CD8-positive, alpha-beta memory T cell (primary cell): ENCODE data around the gene MXI1. TPM values are rescaled to one million over a fixed set of nuclear protein-coding genes. Genes with fewer than 3 reads are reported as not detected.

ENCODE experiments used
- CTCF ChIA-PET: fragments of 350-600 bp; sonication (Branson Sonifier 250); formaldehyde crosslinking; loops from one replicate; lab custom pipeline; 2021; ENCODE audit warnings: antibody characterized with exemption; lab: Charles Lee
- POLR2A ChIA-PET: fragments of 350-600 bp; sonication (Branson Sonifier 250); formaldehyde crosslinking; loops from one replicate; lab custom pipeline; 2021; ENCODE audit warnings: antibody characterized with exemption; lab: Charles Lee
- DNase-seq, 5 donors: peaks; one replicate each; pipeline versions ENCODE4 v3.0.0 to v3.0.0-alpha.2; 2020 to 2022; ENCODE audit warnings: mixed read lengths in 1 of 5
- H3K27ac ChIP-seq: one replicate; pipeline ENCODE4 v1.7.0; 2013; ENCODE audit warnings: low read depth, mild to moderate bottlenecking, low read length, moderate library complexity
- H3K27me3 ChIP-seq: 2 replicates; pipeline ENCODE4 v1.7.0; 2013; ENCODE audit warnings: low read length, mild to moderate bottlenecking; ENCODE audit not compliant: insufficient read depth, poor library complexity, severe bottlenecking
- H3K36me3 ChIP-seq: 2 replicates; pipeline ENCODE4 v1.7.0; 2013; ENCODE audit warnings: mild to moderate bottlenecking, low read length, moderate library complexity; ENCODE audit not compliant: insufficient read depth
- H3K4me1 ChIP-seq: 2 replicates; pipeline ENCODE4 v1.7.0; 2013; ENCODE audit warnings: mild to moderate bottlenecking, low read length, moderate library complexity; ENCODE audit not compliant: insufficient read depth
- H3K4me3 ChIP-seq: 2 replicates; pipeline ENCODE4 v1.7.0; 2013; ENCODE audit warnings: mild to moderate bottlenecking, low read length
- H3K9me3 ChIP-seq: 2 replicates; pipeline ENCODE4 v1.7.0; 2013; ENCODE audit warnings: mild to moderate bottlenecking, low read length
- H3K27ac Mint-ChIP-seq, 8 donors: one replicate each; pipeline ENCODE4 v1.8.0; 2020 to 2021; ENCODE audit warnings: mixed read lengths in 8 of 8, mild to moderate bottlenecking in 6 of 8, inconsistent platforms in 3 of 8, moderate library complexity in 3 of 8
- H3K27me3 Mint-ChIP-seq, 2 donors: one replicate each; pipeline ENCODE4 v1.8.0; 2020 to 2021; ENCODE audit warnings: mixed read lengths in 2 of 2, mild to moderate bottlenecking in 1 of 2, moderate library complexity in 1 of 2
- H3K36me3 Mint-ChIP-seq, 3 donors: one replicate each; pipeline ENCODE4 v1.8.0; 2020 to 2021; ENCODE audit warnings: mixed read lengths in 3 of 3, inconsistent platforms in 1 of 3, mild to moderate bottlenecking in 1 of 3
- H3K4me1 Mint-ChIP-seq, 3 donors: one replicate each; pipeline ENCODE4 v1.8.0; 2020 to 2021; ENCODE audit warnings: mixed read lengths in 3 of 3, inconsistent platforms in 1 of 3, mild to moderate bottlenecking in 1 of 3
- H3K4me3 Mint-ChIP-seq, 7 donors: one replicate each; pipeline ENCODE4 v1.8.0; 2020 to 2021; ENCODE audit warnings: mixed read lengths in 7 of 7, mild to moderate bottlenecking in 6 of 7, moderate library complexity in 4 of 7, inconsistent platforms in 2 of 7
- H3K9me3 Mint-ChIP-seq, 5 donors: one replicate each; pipeline ENCODE4 v1.8.0; 2020 to 2022; ENCODE audit warnings: mixed read lengths in 5 of 5, mild to moderate bottlenecking in 3 of 5, moderate library complexity in 2 of 5, inconsistent platforms in 1 of 5
- polyA plus RNA-seq: library from polyadenylated mRNA; unstranded; fragments of 300-500 nt; fragmentation: Illumina TruSeq; gene quantifications from one replicate; pipeline ENCODE4 v1.2.3, GENCODE V29; 2021
- total RNA-seq, 2 experiments: library from RNA; stranded (reverse); gene quantifications; one replicate each; pipeline ENCODE4 v1.2.3, GENCODE V29; 2021

The MXI1 gene
- total and polyA plus RNA-seq, 3 experiments from 2014 or later: 8.6 to 32.3 (median 9.2) TPM

- Mint-ChIP-seq H3K27ac (no peak overlapping the region), H3K4me1 (peaks cover 22 to 27% (median 26%) of the 10 kb centered on the region in 3 donors), H3K9me3 (no peaks in the 10 kb centered on the region), H3K4me3 (no peak overlapping the region), H3K27me3 (peaks cover 81 to 84% of the 10 kb centered on the region in 2 donors), H3K36me3 (no peaks in the 10 kb centered on the region)
- H3K4me3 ChIP-seq: no peak overlapping the region
- H3K27ac ChIP-seq: no peak overlapping the region
- ChIA-PET POLR2A (no interaction called here), CTCF (interaction anchor here (1.2 to 2.9 kb wide), 3 partner anchors 27 to 120 kb away, joined by 3 to 10 read pairs (median 4); no protein-coding TSS in a partner anchor)
- no peaks in the 10 kb centered on the region for H3K36me3 ChIP-seq
- DNase-seq: no peak
- peaks cover 9% of the 10 kb centered on the region for H3K4me1 ChIP-seq
- H3K9me3 ChIP-seq: no peaks in the 10 kb centered on the region
- peaks cover 54% of the 10 kb centered on the region for H3K27me3 ChIP-seq
These were observed 42.2 kb upstream of the MXI1 start for GRCh38 chr10:110165239-110165638.

GRCh38 chr10:110167149-110167548 lies 40.3 kb upstream of the MXI1 start:
- H3K9me3 ChIP-seq: no peaks in the 10 kb centered on the region
- H3K27ac ChIP-seq: no peak overlapping the region
- no peak overlapping the region for H3K4me3 ChIP-seq
- Mint-ChIP-seq H3K4me3 (no peak overlapping the region), H3K27me3 (peaks cover 74 to 82% of the 10 kb centered on the region in 2 donors), H3K36me3 (no peaks in the 10 kb centered on the region), H3K27ac (no peak overlapping the region), H3K4me1 (peaks cover 28 to 33% (median 32%) of the 10 kb centered on the region in 3 donors), H3K9me3 (no peaks in the 10 kb centered on the region)
- H3K27me3 ChIP-seq: peaks cover 51% of the 10 kb centered on the region
- CTCF ChIA-PET: interaction anchor here (1.5 kb wide), 1 partner anchor 55 kb away, joined by 3 read pairs; no protein-coding TSS in a partner anchor
- peaks cover 15% of the 10 kb centered on the region for H3K4me1 ChIP-seq
- POLR2A ChIA-PET: interaction anchor here (0.6 kb wide), 1 partner anchor 29 kb away, joined by 8 read pairs; no protein-coding TSS in a partner anchor
- no peak for DNase-seq
- H3K36me3 ChIP-seq: no peaks in the 10 kb centered on the region

GRCh38 chr10:110168601-110169481 lies 38.6 kb upstream of the MXI1 start:
- DNase-seq: no peak
- H3K27me3 ChIP-seq: peaks cover 40% of the 10 kb centered on the region

GRCh38 chr10:110169586-110169985 lies 37.8 kb upstream of the MXI1 start:
- CTCF ChIA-PET: no interaction called here
- Mint-ChIP-seq H3K4me3 (no peak overlapping the region), H3K27me3 (peaks cover 58 to 80% of the 10 kb centered on the region in 2 donors), H3K9me3 (no peaks in the 10 kb centered on the region), H3K4me1 (peaks cover 28 to 33% (median 32%) of the 10 kb centered on the region in 3 donors), H3K36me3 (no peaks in the 10 kb centered on the region), H3K27ac (peak overlapping the region in 1 of 8 donors; percentile 60)
- Histone ChIP-seq H3K27me3 (peaks cover 40% of the 10 kb centered on the region), H3K9me3 (no peaks in the 10 kb centered on the region), H3K4me3 (no peak overlapping the region), H3K36me3 (no peaks in the 10 kb centered on the region), H3K4me1 (peaks cover 15% of the 10 kb centered on the region), H3K27ac (no peak overlapping the region)
- no peak for DNase-seq
- POLR2A ChIA-PET: no interaction called here

More at GRCh38 chr10:110168601-110169481, 38.6 kb upstream of the MXI1 start:
- Mint-ChIP-seq H3K36me3 (no peaks in the 10 kb centered on the region), H3K4me1 (peaks cover 28 to 33% (median 32%) of the 10 kb centered on the region in 3 donors), H3K27ac (no peak overlapping the region), H3K27me3 (peaks cover 61 to 78% of the 10 kb centered on the region in 2 donors), H3K4me3 (peak overlapping the region in 1 of 7 donors; percentile 75), H3K9me3 (no peaks in the 10 kb centered on the region)
- Histone ChIP-seq H3K4me3 (no peak overlapping the region), H3K4me1 (peaks cover 15% of the 10 kb centered on the region), H3K36me3 (no peaks in the 10 kb centered on the region), H3K27ac (no peak overlapping the region), H3K9me3 (no peaks in the 10 kb centered on the region)
- CTCF ChIA-PET: no interaction called here
- POLR2A ChIA-PET: no interaction called here

- no peaks in the 10 kb centered on the region for H3K36me3 Mint-ChIP-seq
- H3K4me1 ChIP-seq: peaks cover 15% of the 10 kb centered on the region
- no peak overlapping the region for H3K4me3 Mint-ChIP-seq
- ChIA-PET CTCF (no interaction called here), POLR2A (no interaction called here)
- H3K27me3 Mint-ChIP-seq: peaks cover 52 to 83% of the 10 kb centered on the region in 2 donors
- DNase-seq: no peak
- H3K4me3 ChIP-seq: no peak overlapping the region
- no peaks in the 10 kb centered on the region for H3K9me3 ChIP-seq
- peaks cover 35% of the 10 kb centered on the region for H3K27me3 ChIP-seq
- H3K36me3 ChIP-seq: no peaks in the 10 kb centered on the region
- H3K4me1 Mint-ChIP-seq: peaks cover 28 to 33% (median 32%) of the 10 kb centered on the region in 3 donors
- no peak overlapping the region for H3K27ac ChIP-seq
- no peak overlapping the region for H3K27ac Mint-ChIP-seq
- no peaks in the 10 kb centered on the region for H3K9me3 Mint-ChIP-seq
These were observed 37.0 kb upstream of the MXI1 start for GRCh38 chr10:110170142-110170971.

- Histone ChIP-seq H3K27me3 (peaks cover 29% of the 10 kb centered on the region), H3K27ac (no peak overlapping the region), H3K36me3 (no peaks in the 10 kb centered on the region), H3K4me1 (peaks cover 15% of the 10 kb centered on the region), H3K9me3 (no peaks in the 10 kb centered on the region), H3K4me3 (no peak overlapping the region)
- Mint-ChIP-seq H3K27me3 (peaks cover 50 to 83% of the 10 kb centered on the region in 2 donors), H3K27ac (no peak overlapping the region), H3K4me1 (peaks cover 28 to 33% (median 32%) of the 10 kb centered on the region in 3 donors), H3K36me3 (no peaks in the 10 kb centered on the region), H3K9me3 (no peaks in the 10 kb centered on the region), H3K4me3 (no peak overlapping the region)
- no peak for DNase-seq
- ChIA-PET POLR2A (no interaction called here), CTCF (no interaction called here)
These were observed 36.4 kb upstream of the MXI1 start for GRCh38 chr10:110171032-110171431.

GRCh38 chr10:110172155-110172554 lies 35.2 kb upstream of the MXI1 start:
- Histone ChIP-seq H3K9me3 (no peaks in the 10 kb centered on the region), H3K4me3 (no peak overlapping the region), H3K27me3 (peaks cover 26% of the 10 kb centered on the region), H3K27ac (no peak overlapping the region), H3K4me1 (peaks cover 15% of the 10 kb centered on the region), H3K36me3 (no peaks in the 10 kb centered on the region)
- ChIA-PET CTCF (no interaction called here), POLR2A (no interaction called here)
- H3K4me1 Mint-ChIP-seq: peaks cover 30 to 33% (median 32%) of the 10 kb centered on the region in 3 donors
- no peaks in the 10 kb centered on the region for H3K9me3 Mint-ChIP-seq
- H3K4me3 Mint-ChIP-seq: no peak overlapping the region
- no peak overlapping the region for H3K27ac Mint-ChIP-seq
- DNase-seq: no peak
- peaks cover 51 to 85% of the 10 kb centered on the region in 2 donors for H3K27me3 Mint-ChIP-seq
- no peaks in the 10 kb centered on the region for H3K36me3 Mint-ChIP-seq
